HFF-Myc (cell line): ENCODE measurements around the gene STX8.

ENCODE experiments used
- DNase-seq: peaks from one replicate; pipeline ENCODE4 v3.0.0-alpha.2; 2011; ENCODE audit warnings: low read depth; ENCODE audit errors: extremely low read depth
- H3K4me3 ChIP-seq: replicated peaks from 2 replicates; pipeline ENCODE4 v1.5.1; 2011; ENCODE audit warnings: low read depth, mild to moderate bottlenecking, control low read depth, low read length
- TF ChIP-seq, protein P1 (sequence below): IDR thresholded peaks from 2 replicates; pipeline ENCODE4 v1.5.1; 2012; ENCODE audit warnings: mild to moderate bottlenecking, low read depth, low read length, control low read depth; ENCODE audit errors: missing control alignments

The STX8 gene

DNA sequence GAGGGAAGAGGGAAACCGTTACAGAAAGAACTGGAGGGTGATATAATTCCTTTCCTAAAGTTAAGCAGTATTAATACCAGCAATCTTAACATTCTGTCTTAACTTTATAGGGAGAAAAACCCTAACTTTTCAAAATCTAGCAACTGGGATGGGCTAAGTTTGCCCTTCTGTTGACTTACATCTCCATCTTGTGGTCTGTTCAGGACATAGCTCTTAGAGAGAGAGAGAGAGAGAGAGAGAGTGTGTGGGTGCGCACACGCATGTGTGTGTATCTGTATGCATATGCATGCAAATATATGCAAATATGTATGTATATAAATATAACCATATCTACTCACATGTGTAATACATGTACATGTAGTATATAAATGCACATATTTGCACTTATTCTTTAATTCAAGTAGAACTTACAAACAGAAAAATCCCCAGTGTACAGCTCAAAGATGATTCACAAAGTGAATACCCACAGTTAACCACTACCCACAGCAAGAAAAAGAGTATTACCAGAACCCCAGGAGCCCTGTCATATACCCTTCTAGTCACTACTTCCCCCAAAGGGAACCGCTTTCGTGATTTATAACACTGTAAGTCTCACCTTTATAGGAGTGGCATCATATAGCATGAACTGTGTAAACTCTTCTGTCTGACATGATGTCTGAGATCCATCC lies 46.5 kb downstream of the STX8 start:
- peak; percentile 6 for DNase-seq
- H3K4me3 ChIP-seq: no peak overlapping the region
- TF ChIP-seq, protein P1, sequence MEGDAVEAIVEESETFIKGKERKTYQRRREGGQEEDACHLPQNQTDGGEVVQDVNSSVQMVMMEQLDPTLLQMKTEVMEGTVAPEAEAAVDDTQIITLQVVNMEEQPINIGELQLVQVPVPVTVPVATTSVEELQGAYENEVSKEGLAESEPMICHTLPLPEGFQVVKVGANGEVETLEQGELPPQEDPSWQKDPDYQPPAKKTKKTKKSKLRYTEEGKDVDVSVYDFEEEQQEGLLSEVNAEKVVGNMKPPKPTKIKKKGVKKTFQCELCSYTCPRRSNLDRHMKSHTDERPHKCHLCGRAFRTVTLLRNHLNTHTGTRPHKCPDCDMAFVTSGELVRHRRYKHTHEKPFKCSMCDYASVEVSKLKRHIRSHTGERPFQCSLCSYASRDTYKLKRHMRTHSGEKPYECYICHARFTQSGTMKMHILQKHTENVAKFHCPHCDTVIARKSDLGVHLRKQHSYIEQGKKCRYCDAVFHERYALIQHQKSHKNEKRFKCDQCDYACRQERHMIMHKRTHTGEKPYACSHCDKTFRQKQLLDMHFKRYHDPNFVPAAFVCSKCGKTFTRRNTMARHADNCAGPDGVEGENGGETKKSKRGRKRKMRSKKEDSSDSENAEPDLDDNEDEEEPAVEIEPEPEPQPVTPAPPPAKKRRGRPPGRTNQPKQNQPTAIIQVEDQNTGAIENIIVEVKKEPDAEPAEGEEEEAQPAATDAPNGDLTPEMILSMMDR: peak; percentile 52

DNA sequence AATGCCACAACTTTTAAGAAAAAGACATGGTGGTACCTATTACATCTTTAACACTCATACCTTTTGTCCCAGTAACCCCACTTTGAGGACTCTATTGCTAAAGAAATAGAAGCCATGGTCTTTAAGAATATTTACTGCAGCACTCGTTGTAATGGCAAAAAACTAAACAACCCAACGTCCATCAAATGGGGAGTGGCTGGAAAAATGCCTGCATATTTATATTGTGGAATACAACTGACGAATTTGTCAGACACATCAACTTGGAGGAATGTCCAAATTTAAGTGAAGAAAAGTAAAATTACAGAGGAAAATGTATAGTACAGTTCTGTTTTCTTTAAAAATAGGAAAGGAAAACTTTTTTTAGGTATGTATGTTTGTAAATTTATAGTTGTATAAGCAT lies 47.8 kb downstream of the STX8 start:
- no peak for DNase-seq
- TF ChIP-seq, protein P1: no peak
- H3K4me3 ChIP-seq: no peak overlapping the region

DNA sequence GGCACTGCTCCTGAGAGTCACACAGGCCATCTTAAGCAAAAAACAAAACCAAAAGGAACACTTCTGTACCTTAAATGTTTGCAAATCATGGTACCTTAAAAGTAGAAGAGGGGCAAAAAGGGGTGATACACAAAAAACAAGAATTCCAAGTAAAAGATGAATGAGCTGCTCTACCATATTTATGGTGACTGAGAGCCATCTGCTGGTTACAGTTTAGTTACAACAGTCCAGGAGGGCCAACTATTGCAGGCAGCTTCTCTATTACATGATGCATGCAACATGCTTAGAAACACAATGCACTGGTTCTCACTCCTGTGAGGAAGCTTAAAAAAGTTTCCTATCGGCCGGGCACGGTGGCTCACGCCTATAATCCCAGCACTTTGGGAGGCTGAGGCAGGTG lies 53.5 kb downstream of the STX8 start:
- DNase-seq: peak; percentile 31
- TF ChIP-seq, protein P1: peak; percentile 41

DNA sequence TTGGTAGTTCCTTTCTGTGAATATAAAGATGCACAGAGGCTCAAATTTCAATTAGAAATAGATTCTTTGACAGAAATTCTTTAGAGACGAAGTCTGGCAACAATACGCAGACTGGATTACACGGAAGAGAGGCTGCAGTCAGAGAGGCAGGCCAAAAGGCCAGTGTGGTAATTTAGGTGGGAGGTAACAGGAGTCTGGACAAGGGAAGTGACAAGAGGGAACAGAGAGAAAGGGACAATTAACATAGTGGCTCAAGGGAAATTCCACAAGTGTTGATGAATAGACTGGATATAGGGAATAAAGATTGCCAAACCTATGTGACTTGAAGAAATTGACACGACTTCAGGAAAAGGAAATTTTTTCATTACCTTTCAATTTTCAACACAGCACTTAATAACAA lies 54.6 kb downstream of the STX8 start:
- H3K4me3 ChIP-seq: no peak overlapping the region
- DNase-seq: no peak
- TF ChIP-seq, protein P1: no peak

More for the DNA sequence above, 53.5 kb downstream of the STX8 start:
- H3K4me3 ChIP-seq: no peak overlapping the region

DNA sequence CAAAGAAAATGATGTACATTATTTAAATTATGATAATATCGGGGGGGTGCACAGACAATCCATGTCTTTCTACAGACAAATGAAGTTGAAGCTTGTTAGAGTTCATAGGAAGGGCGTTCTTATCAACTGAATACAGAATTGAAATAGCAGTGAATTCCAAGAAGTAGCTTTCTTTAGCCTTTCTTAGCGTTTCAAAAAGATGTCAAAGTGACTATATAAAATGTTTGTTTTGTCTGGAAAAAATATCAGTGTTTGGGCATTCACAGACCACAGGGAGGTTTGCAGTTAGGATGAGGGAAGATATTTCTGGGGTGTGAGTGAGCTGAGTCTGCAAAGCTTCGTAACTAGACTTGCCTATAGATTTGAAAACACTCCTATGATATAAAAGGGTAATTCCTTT lies 55.0 kb downstream of the STX8 start:
- H3K4me3 ChIP-seq: no peak overlapping the region
- TF ChIP-seq, protein P1: no peak
- no peak for DNase-seq

DNA sequence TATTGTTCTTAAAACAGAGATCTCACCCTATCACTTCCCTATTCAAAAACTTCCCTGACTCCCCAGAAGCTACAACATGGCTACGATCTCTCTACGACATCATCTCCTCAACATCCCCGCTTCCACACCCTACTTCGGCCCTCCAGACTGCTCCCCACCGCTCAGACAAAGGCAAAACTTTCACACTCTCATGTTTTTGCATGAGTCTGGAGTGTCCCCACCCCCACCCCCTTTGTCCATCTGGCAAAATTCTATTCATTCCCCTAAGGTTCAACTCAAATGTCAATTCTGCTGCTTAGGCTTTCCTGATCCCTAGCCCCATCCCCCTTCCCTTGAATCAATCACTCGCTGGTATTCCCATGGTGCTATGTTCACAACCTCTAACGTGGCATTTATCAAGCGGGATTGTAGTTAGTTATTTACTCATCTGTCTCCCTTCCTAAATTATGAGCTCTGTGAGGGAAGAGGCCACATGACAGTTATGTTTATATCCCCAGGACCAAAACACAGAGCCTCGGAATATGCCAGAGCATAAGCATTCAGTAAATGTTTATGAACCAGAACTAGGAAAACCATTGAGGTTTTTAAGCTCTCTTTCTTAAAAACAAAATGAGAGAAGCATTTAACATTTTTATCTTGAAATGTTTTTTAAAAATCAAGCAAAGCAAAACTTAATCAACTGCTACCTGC lies 55.9 kb downstream of the STX8 start:
- TF ChIP-seq, protein P1: no peak
- no peak overlapping the region for H3K4me3 ChIP-seq
- DNase-seq: no peak

DNA sequence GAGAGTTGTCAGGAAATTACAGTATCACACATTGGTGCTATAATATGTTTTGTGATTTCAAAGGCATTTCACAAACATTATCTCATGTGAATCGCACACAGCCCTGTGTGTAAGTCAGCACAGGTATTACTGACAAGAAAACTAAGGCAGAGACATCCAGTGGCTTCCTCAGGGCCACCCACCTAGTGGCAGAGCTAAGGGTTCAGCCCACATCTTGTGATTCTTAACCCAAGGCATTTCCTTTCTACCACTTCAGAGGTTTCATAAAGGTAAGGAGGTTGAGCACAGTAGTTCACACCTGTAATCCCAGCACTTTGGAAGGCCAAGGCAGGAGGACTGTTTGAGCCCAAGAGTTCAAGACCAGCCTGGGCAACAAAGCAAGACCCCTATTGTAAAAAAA lies 58.2 kb downstream of the STX8 start:
- no peak for DNase-seq
- H3K4me3 ChIP-seq: no peak overlapping the region
- TF ChIP-seq, protein P1: no peak
